Activated CD4-positive, alpha-beta T cell treated with anti-CD3 and anti-CD28 coated beads for 24 hours (primary cell): ENCODE data around the gene APBA1.

Experiments
- DNase-seq, 2 donors: peaks; one replicate each; pipeline ENCODE4 v3.0.0-alpha.2; 2020; ENCODE audit warnings: low read depth in 2 of 2

The APBA1 gene

GRCh38 chr9:69579032-69579758 is 93.0 kb downstream of the APBA1 start:
- no peak for DNase-seq

GRCh38 chr9:69578026-69578425 is 94.1 kb downstream of the APBA1 start:
- no peak for DNase-seq

- no peak for DNase-seq
Measured at GRCh38 chr9:69577123-69577522, 95.0 kb downstream of the APBA1 start.

GRCh38 chr9:69574057-69574456 is 98.1 kb downstream of the APBA1 start:
- no peak for DNase-seq

GRCh38 chr9:69573651-69574050 is 98.5 kb downstream of the APBA1 start:
- no peak for DNase-seq

- no peak for DNase-seq
Measured at GRCh38 chr9:69572611-69573010, 99.6 kb downstream of the APBA1 start.

- DNase-seq: no peak
Measured at GRCh38 chr9:69571032-69571431, 101.1 kb downstream of the APBA1 start.

- DNase-seq: no peak
Measured at GRCh38 chr9:69569738-69570451, 102.3 kb downstream of the APBA1 start.

GRCh38 chr9:69564557-69564956 is 107.6 kb downstream of the APBA1 start:
- no peak for DNase-seq

- no peak for DNase-seq
Measured at GRCh38 chr9:69559126-69559525, 113.0 kb downstream of the APBA1 start.

GRCh38 chr9:69556707-69557106 is 115.5 kb downstream of the APBA1 start:
- DNase-seq: no peak

- DNase-seq: no peak
Measured at GRCh38 chr9:69555802-69556201, 116.4 kb downstream of the APBA1 start.

- no peak for DNase-seq
Measured at GRCh38 chr9:69554945-69555344, 117.2 kb downstream of the APBA1 start.

- DNase-seq: no peak
Measured at GRCh38 chr9:69549310-69550202, 122.6 kb downstream of the APBA1 start.

- no peak for DNase-seq
Measured at GRCh38 chr9:69548681-69549080, 123.5 kb downstream of the APBA1 start.

GRCh38 chr9:69546265-69546664 is 125.9 kb downstream of the APBA1 start:
- no peak for DNase-seq

- no peak for DNase-seq
Measured at GRCh38 chr9:69542942-69543704, 129.0 kb downstream of the APBA1 start.

GRCh38 chr9:69542058-69542457 is 130.1 kb downstream of the APBA1 start:
- no peak for DNase-seq

- DNase-seq: no peak
Measured at GRCh38 chr9:69535911-69536310, 136.3 kb downstream of the APBA1 start.

GRCh38 chr9:69535286-69535832 is 136.8 kb downstream of the APBA1 start:
- DNase-seq: no peak

- no peak for DNase-seq
Measured at GRCh38 chr9:69532396-69532795, 139.8 kb downstream of the APBA1 start.
